Measurements from ENCODE around the gene NPC1. TPM values are rescaled to one million over a fixed set of nuclear protein-coding genes. Genes with fewer than 3 reads are reported as not detected.

Gene NPC1
- total RNA-seq, 1 donor from 2014 or later = 43.3 TPM

GRCh38 chr18:23585007-23585871 is 1.1 kb downstream of the NPC1 start:
- Mint-ChIP-seq H3K4me3 (peak overlapping the region; percentile 94), H3K27me3 (peaks cover 12% of the 10 kb centered on the region), H3K4me1 (ENCODE audit: unreplicated experiment) (peaks cover 37% of the 10 kb centered on the region), H3K27ac (peak overlapping the region; percentile 99), H3K9me3 (no peaks in the 10 kb centered on the region), H3K36me3 (peaks cover 7% of the 10 kb centered on the region)
- TF ChIP-seq CTCF (conservative IDR thresholded peaks at IDR 0.05) = no peak
- DNase-seq (ENCODE audit: extremely low spot score, unreplicated experiment) = no peak

GRCh38 chr18:23584019-23584983 is 2.0 kb downstream of the NPC1 start:
- Mint-ChIP-seq H3K27ac (peak overlapping the region; percentile 62), H3K9me3 (no peaks in the 10 kb centered on the region), H3K27me3 (peaks cover 12% of the 10 kb centered on the region), H3K36me3 (peaks cover 9% of the 10 kb centered on the region), H3K4me1 (ENCODE audit: unreplicated experiment) (peaks cover 43% of the 10 kb centered on the region), H3K4me3 (peak overlapping the region; percentile 64)
- no peak for DNase-seq (ENCODE audit: extremely low spot score, unreplicated experiment)
- no peak for TF ChIP-seq CTCF (conservative IDR thresholded peaks at IDR 0.05)

- Mint-ChIP-seq H3K4me3 (peak overlapping the region; percentile 64), H3K4me1 (ENCODE audit: unreplicated experiment) (peaks cover 51% of the 10 kb centered on the region), H3K36me3 (peaks cover 18% of the 10 kb centered on the region), H3K9me3 (no peaks in the 10 kb centered on the region), H3K27ac (peak overlapping the region; percentile 62), H3K27me3 (peaks cover 10% of the 10 kb centered on the region)
- no peak for TF ChIP-seq CTCF (conservative IDR thresholded peaks at IDR 0.05)
- DNase-seq (ENCODE audit: extremely low spot score, unreplicated experiment) = no peak
Observed at GRCh38 chr18:23583071-23583865, 3.0 kb downstream of the NPC1 start.

- Mint-ChIP-seq H3K27ac (peak overlapping the region; percentile 47), H3K9me3 (no peaks in the 10 kb centered on the region), H3K4me1 (ENCODE audit: unreplicated experiment) (peaks cover 51% of the 10 kb centered on the region), H3K27me3 (no peaks in the 10 kb centered on the region), H3K4me3 (no peak overlapping the region), H3K36me3 (peaks cover 23% of the 10 kb centered on the region)
- no peak for DNase-seq (ENCODE audit: extremely low spot score, unreplicated experiment)
- TF ChIP-seq CTCF (conservative IDR thresholded peaks at IDR 0.05) = no peak
Observed at GRCh38 chr18:23580677-23581367, 5.5 kb downstream of the NPC1 start.
